Measurements from ENCODE around the gene KCNK18. TPM values are rescaled to one million over a fixed set of nuclear protein-coding genes. Genes with fewer than 3 reads are reported as not detected.

KCNK18 gene
- total RNA-seq, 1 donor from 2014 or later = not detected

- H3K4me1 Mint-ChIP-seq (ENCODE audit: unreplicated experiment) = peaks cover 23% of the 10 kb centered on the region
- peaks cover 61% of the 10 kb centered on the region for H3K27me3 Mint-ChIP-seq
- TF ChIP-seq CTCF (conservative IDR thresholded peaks at IDR 0.05) = no peak
- DNase-seq (ENCODE audit: extremely low spot score, unreplicated experiment) = no peak
- H3K9me3 Mint-ChIP-seq = no peaks in the 10 kb centered on the region
- no peak overlapping the region for H3K27ac Mint-ChIP-seq
- H3K36me3 Mint-ChIP-seq = no peaks in the 10 kb centered on the region
- H3K4me3 Mint-ChIP-seq = no peak overlapping the region
These were observed 53.1 kb downstream of the KCNK18 start for GRCh38 chr10:117250411-117250810.

DNA sequence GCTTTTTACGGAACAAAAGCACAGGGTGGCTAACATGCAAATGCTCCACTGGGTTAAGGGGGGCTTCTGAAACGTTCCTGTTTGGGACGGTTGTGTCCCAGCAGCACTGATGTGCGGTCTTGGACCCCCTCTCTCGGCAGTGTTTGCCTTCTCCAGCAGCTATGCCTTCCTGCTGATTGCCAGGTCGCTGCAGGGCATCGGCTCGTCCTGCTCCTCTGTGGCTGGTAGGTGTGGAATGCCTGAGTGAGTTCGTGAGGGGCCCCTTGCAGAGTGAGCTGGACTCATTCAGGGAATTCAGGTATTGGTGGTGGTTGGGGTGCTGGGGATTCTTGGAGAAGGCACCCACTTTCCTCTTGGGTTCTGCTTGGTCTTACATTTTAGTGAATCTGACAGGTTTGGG lies 56.6 kb downstream of the KCNK18 start:
- DNase-seq (ENCODE audit: extremely low spot score, unreplicated experiment) = no peak
- Mint-ChIP-seq H3K36me3 (no peaks in the 10 kb centered on the region), H3K4me1 (ENCODE audit: unreplicated experiment) (peaks cover 32% of the 10 kb centered on the region), H3K9me3 (no peaks in the 10 kb centered on the region), H3K4me3 (no peak overlapping the region), H3K27me3 (peaks cover 34% of the 10 kb centered on the region), H3K27ac (no peak overlapping the region)
- no peak for TF ChIP-seq CTCF (conservative IDR thresholded peaks at IDR 0.05)

DNA sequence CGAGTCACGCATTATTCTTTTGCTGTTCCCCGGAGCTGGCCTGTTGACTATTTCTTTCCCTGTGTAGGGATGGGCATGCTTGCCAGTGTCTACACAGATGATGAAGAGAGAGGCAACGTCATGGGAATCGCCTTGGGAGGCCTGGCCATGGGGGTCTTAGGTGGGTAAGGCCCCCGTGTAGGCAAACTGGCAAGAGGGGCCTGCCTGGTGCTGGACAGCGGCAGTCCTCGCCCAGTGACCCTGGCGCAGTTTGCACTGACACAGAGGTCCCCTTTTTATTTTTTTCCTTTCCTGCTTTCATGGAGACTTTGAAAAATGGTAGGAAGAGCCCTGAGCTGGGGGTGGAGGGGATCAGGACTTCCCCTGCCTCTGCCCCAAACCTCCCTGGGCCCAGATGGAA lies 57.0 kb downstream of the KCNK18 start:
- H3K27me3 Mint-ChIP-seq = peaks cover 31% of the 10 kb centered on the region
- no peak overlapping the region for H3K27ac Mint-ChIP-seq
- H3K4me3 Mint-ChIP-seq = no peak overlapping the region
- no peak for DNase-seq (ENCODE audit: extremely low spot score, unreplicated experiment)
- TF ChIP-seq CTCF (conservative IDR thresholded peaks at IDR 0.05) = no peak
- no peaks in the 10 kb centered on the region for H3K9me3 Mint-ChIP-seq
- peaks cover 33% of the 10 kb centered on the region for H3K4me1 Mint-ChIP-seq (ENCODE audit: unreplicated experiment)
- H3K36me3 Mint-ChIP-seq = no peaks in the 10 kb centered on the region

- no peak for DNase-seq (ENCODE audit: extremely low spot score, unreplicated experiment)
- no peak overlapping the region for H3K4me3 Mint-ChIP-seq
- no peaks in the 10 kb centered on the region for H3K36me3 Mint-ChIP-seq
- no peak overlapping the region for H3K27ac Mint-ChIP-seq
- peaks cover 32% of the 10 kb centered on the region for H3K27me3 Mint-ChIP-seq
- TF ChIP-seq CTCF (conservative IDR thresholded peaks at IDR 0.05) = no peak
- no peaks in the 10 kb centered on the region for H3K9me3 Mint-ChIP-seq
- H3K4me1 Mint-ChIP-seq (ENCODE audit: unreplicated experiment) = peaks cover 36% of the 10 kb centered on the region
These were observed 57.8 kb downstream of the KCNK18 start for GRCh38 chr10:117254774-117255735.

DNA sequence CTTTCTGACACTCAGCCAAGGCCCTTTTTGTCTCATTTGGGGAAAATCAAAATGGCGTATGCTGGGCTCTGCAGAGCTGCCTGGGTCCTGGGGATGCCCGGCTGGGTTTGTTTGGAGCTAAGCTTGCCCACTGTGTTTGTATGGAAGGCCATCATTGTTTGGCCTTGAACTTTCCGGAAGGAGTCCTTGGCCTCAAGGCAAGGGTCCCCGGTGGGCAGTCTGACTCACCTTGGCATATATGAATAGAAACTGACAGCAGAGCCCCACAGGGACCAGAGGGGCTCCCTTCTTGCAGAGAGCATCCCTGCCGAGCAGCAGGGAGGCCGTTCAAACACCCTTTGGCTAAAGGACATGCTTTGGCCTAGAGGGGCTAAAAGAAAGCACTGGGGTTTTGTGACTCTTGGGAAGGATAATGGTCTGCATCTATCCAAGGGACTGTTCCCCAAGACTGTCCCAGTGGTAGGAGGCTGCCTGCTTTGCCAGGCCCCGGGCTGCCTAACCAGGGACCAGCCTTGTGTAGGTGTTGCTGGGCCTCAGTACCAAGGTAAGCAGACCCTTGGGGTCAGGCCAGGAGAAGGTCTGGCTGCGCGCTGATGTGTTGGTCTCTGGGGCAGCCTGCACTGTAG lies 58.7 kb downstream of the KCNK18 start:
- H3K4me1 Mint-ChIP-seq (ENCODE audit: unreplicated experiment) = peaks cover 41% of the 10 kb centered on the region
- no peak for TF ChIP-seq CTCF (conservative IDR thresholded peaks at IDR 0.05)
- H3K27me3 Mint-ChIP-seq = peaks cover 35% of the 10 kb centered on the region
- no peaks in the 10 kb centered on the region for H3K36me3 Mint-ChIP-seq
- no peak overlapping the region for H3K4me3 Mint-ChIP-seq
- DNase-seq (ENCODE audit: extremely low spot score, unreplicated experiment) = no peak
- no peaks in the 10 kb centered on the region for H3K9me3 Mint-ChIP-seq
- no peak overlapping the region for H3K27ac Mint-ChIP-seq
